GM12878 (cell line): Measurements from ENCODE around the gene DIAPH1. TPM values are rescaled to one million over a fixed set of nuclear protein-coding genes. Genes with fewer than 3 reads are reported as not detected.

Experiments used
- ATAC-seq: fragments of 200-7000 bp; cut with Tn5 transposase; 3 replicates; pipeline ENCODE4 v1.9.1; 2020; ENCODE audit warnings: mild to moderate bottlenecking, moderate library complexity
- BruUV-seq: library from RNA; stranded (reverse); fragments of 400-500 nt; replicated peaks from 2 replicates; lab custom pipeline; 2021; lab: Mats Ljungman, UMichigan
- CTCF ChIA-PET: fragments of 300-600 bp; sonication (Branson Sonifier 250); formaldehyde crosslinking; extraction: SDS; loops from one replicate; lab custom pipeline; 2021; ENCODE audit warnings: inconsistent platforms; lab: Yijun Ruan, JAX
- POLR2A ChIA-PET: fragments of 350-600 bp; formaldehyde crosslinking; extraction: SDS; loops from one replicate; lab custom pipeline; 2021; ENCODE audit warnings: inconsistent platforms; lab: Charles Lee
- RAD21 ChIA-PET: fragments of 300-600 bp; sonication (Branson Sonifier 250); formaldehyde crosslinking; loops from one replicate; lab custom pipeline; 2023; ENCODE audit warnings: antibody characterized with exemption; ENCODE audit not compliant: unreplicated experiment; lab: Charles Lee
- SMC1A ChIA-PET: fragments of 300-600 bp; sonication (Branson Sonifier 250); formaldehyde crosslinking; loops from one replicate; lab custom pipeline; 2023; ENCODE audit not compliant: unreplicated experiment, uncharacterized antibody; lab: Charles Lee
- DNase-seq: peaks from one replicate; pipeline ENCODE4 v3.0.0-alpha.2; 2011; ENCODE audit warnings: low read depth, low spot score
- FAIRE-seq: peaks from 3 replicates; lab custom pipeline; 2011; peaks lifted over from hg19 to GRCh38; lab: Jason Lieb, UNC
- H2AFZ ChIP-seq: 2 replicates; pipeline ENCODE4 v1.6.0; 2011; ENCODE audit warnings: low read depth, low read length, control low read depth; ENCODE audit not compliant: control insufficient read depth
- H3K27ac ChIP-seq: 2 replicates; pipeline ENCODE4 v1.5.1; 2011; ENCODE audit warnings: control low read depth; ENCODE audit not compliant: control insufficient read depth, insufficient read depth
- H3K27me3 ChIP-seq, 2 experiments: replicated peaks in 1 of 2; 2 replicates each; pipeline versions ENCODE4 v1.6.0 to v1.6.1; 2011; ENCODE audit warnings: low read length in 1 of 2; ENCODE audit not compliant: control insufficient read depth in 2 of 2, insufficient read depth in 2 of 2
- H3K36me3 ChIP-seq, 2 experiments: 2 replicates each; pipeline ENCODE4 v1.5.1; 2011; ENCODE audit warnings: low read length in 1 of 2; ENCODE audit not compliant: control insufficient read depth in 2 of 2, insufficient read depth in 2 of 2
- H3K4me1 ChIP-seq: 2 replicates; pipeline ENCODE4 v1.6.1; 2011; ENCODE audit warnings: mild to moderate bottlenecking, low read length, moderate library complexity, mixed read lengths; ENCODE audit not compliant: control insufficient read depth, insufficient read depth
- H3K4me2 ChIP-seq: 2 replicates; pipeline ENCODE4 v1.6.0; 2011; ENCODE audit warnings: control low read depth; ENCODE audit not compliant: control insufficient read depth, insufficient read depth
- H3K4me3 ChIP-seq: fragments of 200-600 bp; sonication (generic); 2 replicates; pipeline ENCODE4 v1.5.1; 2016
- H3K79me2 ChIP-seq: 2 replicates; pipeline ENCODE4 v1.6.0; 2011; ENCODE audit warnings: low read length; ENCODE audit not compliant: control insufficient read depth, insufficient read depth
- H3K9ac ChIP-seq: 2 replicates; pipeline ENCODE4 v1.8.0; 2011; ENCODE audit warnings: low read length, control low read depth, mixed read lengths; ENCODE audit not compliant: control insufficient read depth, insufficient read depth
- H3K9me3 ChIP-seq: replicated peaks from 3 replicates; pipeline ENCODE4 v1.5.1; 2011; ENCODE audit warnings: mild to moderate bottlenecking, low read length; ENCODE audit not compliant: control insufficient read depth, insufficient read depth
- H4K20me1 ChIP-seq: 2 replicates; pipeline ENCODE4 v1.6.0; 2011; ENCODE audit not compliant: control insufficient read depth, insufficient read depth
- BCL11A ChIP-seq: IDR thresholded peaks from 2 replicates; pipeline ENCODE4 v1.6.1; 2011; ENCODE audit warnings: low read depth, low read length
- CBX5 ChIP-seq: sonication (generic); IDR thresholded peaks from 2 replicates; pipeline ENCODE4 v1.6.1; 2016; ENCODE audit warnings: low read depth, moderate library complexity, mild to moderate bottlenecking, inconsistent platforms
- DPF2 ChIP-seq: fragments of 450-650 bp; IDR thresholded peaks from 2 replicates; pipeline ENCODE4 v1.6.1; 2017; ENCODE audit warnings: mild to moderate bottlenecking
- ETV6 ChIP-seq, 2 experiments: fragments of 450-650 bp in 1 of 2; IDR thresholded peaks in 1 of 2; conservative IDR thresholded peaks in 1 of 2; 2 replicates each; pipeline ENCODE4 v1.6.1; 2014; ENCODE audit warnings: antibody characterized with exemption in 1 of 2, borderline replicate concordance in 1 of 2, low read depth in 1 of 2, mild to moderate bottlenecking in 1 of 2, moderate library complexity in 1 of 2
- HDAC6 ChIP-seq: fragments of 200-600 bp; sonication (generic); IDR thresholded peaks from one replicate; pipeline ENCODE4 v1.8.0; 2017; ENCODE audit warnings: antibody characterized with exemption; ENCODE audit not compliant: unreplicated experiment
- JUNB ChIP-seq: IDR thresholded peaks from 2 replicates; pipeline ENCODE4 v1.6.1; 2016; ENCODE audit warnings: antibody characterized with exemption, mild to moderate bottlenecking
- KLF5 ChIP-seq: fragments of 450-650 bp; IDR thresholded peaks from 2 replicates; pipeline ENCODE4 v1.6.1; 2014; ENCODE audit warnings: mild to moderate bottlenecking; ENCODE audit not compliant: partially characterized antibody
- MEF2B ChIP-seq: fragments of 450-650 bp; IDR thresholded peaks from 2 replicates; pipeline ENCODE4 v1.6.1; 2018; ENCODE audit warnings: mild to moderate bottlenecking, moderate library complexity; ENCODE audit not compliant: partially characterized antibody, poor library complexity, severe bottlenecking
- NFIC ChIP-seq: IDR thresholded peaks from 2 replicates; pipeline ENCODE4 v1.6.1; 2012; ENCODE audit warnings: low read depth, mild to moderate bottlenecking, inconsistent platforms, low read length, moderate library complexity
- NR2F1 ChIP-seq: fragments of 450-650 bp; conservative IDR thresholded peaks from 2 replicates; pipeline ENCODE4 v1.6.1; 2017; ENCODE audit warnings: mild to moderate bottlenecking
- PAX8 ChIP-seq: fragments of 450-650 bp; IDR thresholded peaks from 2 replicates; pipeline ENCODE4 v1.6.1; 2017; ENCODE audit warnings: mild to moderate bottlenecking, moderate library complexity
- POLR2AphosphoS5 ChIP-seq: IDR thresholded peaks from 2 replicates; pipeline ENCODE4 v1.6.1; 2011; ENCODE audit warnings: mild to moderate bottlenecking, low read length, inconsistent platforms
- RAD21 ChIP-seq: IDR thresholded peaks from 2 replicates; pipeline ENCODE4 v1.6.1; 2011; ENCODE audit warnings: mild to moderate bottlenecking, low read depth, low read length, moderate library complexity; ENCODE audit not compliant: insufficient read depth
- RELA ChIP-seq: fragments of 450-650 bp; IDR thresholded peaks from 2 replicates; pipeline ENCODE4 v1.8.0; 2014; ENCODE audit warnings: borderline replicate concordance; ENCODE audit not compliant: partially characterized antibody
- SIX5 ChIP-seq: IDR thresholded peaks from 2 replicates; pipeline ENCODE4 v1.6.1; 2011; ENCODE audit warnings: mild to moderate bottlenecking, low read depth, low read length, moderate library complexity; ENCODE audit not compliant: severe bottlenecking
- SMC3 ChIP-seq: IDR thresholded peaks from 2 replicates; pipeline ENCODE4 v1.6.1; 2011; ENCODE audit warnings: low read length, improper control_type of control experiment, borderline replicate concordance
- YBX1 ChIP-seq: fragments of 450-650 bp; IDR thresholded peaks from 2 replicates; pipeline ENCODE4 v1.6.1; 2016; ENCODE audit warnings: antibody characterized with exemption
- WGBS: methylation state at CpG from one replicate; pipeline ENCODE4 v1.1.6; 2016; ENCODE audit warnings: low lambda C conversion rate; ENCODE audit not compliant: insufficient replicate concordance, insufficient coverage; ENCODE audit errors: missing lambda C conversion rate; 5-methylcytosine and 5-hydroxymethylcytosine counted together
- in situ Hi-C: fragments of 300-500 bp; cut with MboI; formaldehyde crosslinking; loops from 9 replicates; pipeline ENCODE4 v1.14.3; 2018; ENCODE audit warnings: mixed read lengths
- intact Hi-C: fragments of 100-400 bp; cut with micrococcal nuclease; formaldehyde crosslinking; loops from one replicate; pipeline ENCODE4 v1.14.2; 2022; ENCODE audit not compliant: unreplicated experiment
- polyA plus RNA-seq, 11 experiments: library from polyadenylated mRNA; depleted of rRNA in 4 of 11; unstranded in 6 of 11; stranded (reverse) in 5 of 11; fragments of >200 nt; fragmentation: Nextera tagmentation in 4 of 11; fragmentation: Illumina TruSeq in 1 of 11; extraction: Ambion mirVana in 4 of 11; extraction: Trizol in 1 of 11; gene quantifications; 1 replicate in 1 of 11; 2 replicates in 10 of 11; pipeline versions ENCODE4 v1.2.1 to v1.2.3, GENCODE V29; 2011 to 2016; ENCODE audit warnings: inconsistent platforms in 2 of 11, missing spikeins in 2 of 11, low read depth in 1 of 11
- total RNA-seq, 4 experiments: library from RNA; depleted of rRNA in 3 of 4; stranded (reverse); fragments of >200 nt in 3 of 4; fragmentation: Illumina TruSeq in 1 of 4; extraction: Trizol in 1 of 4; gene quantifications; 2 replicates each; pipeline versions ENCODE4 v1.2.1 to v1.2.3, GENCODE V29; 2013 to 2021
- TF ChIP-seq, protein P1 (sequence below): fragments of 450-650 bp; IDR thresholded peaks from 2 replicates; pipeline ENCODE4 v1.6.1; 2017; ENCODE audit warnings: low read depth, mild to moderate bottlenecking, moderate library complexity
- TF ChIP-seq, protein P2 (sequence below): IDR thresholded peaks from 2 replicates; pipeline ENCODE4 v1.6.1; 2011; ENCODE audit warnings: borderline replicate concordance, low read depth, mild to moderate bottlenecking, moderate library complexity, mixed read lengths, low read length; ENCODE audit not compliant: insufficient read depth; ENCODE audit errors: extremely low read length

Gene DIAPH1
- total and polyA plus RNA-seq, 10 of the 15 experiments (the other 5 are each of a cell fraction or from before 2014, with no cell fraction given), result 37.8 to 168 (median 59.0) TPM

DNA sequence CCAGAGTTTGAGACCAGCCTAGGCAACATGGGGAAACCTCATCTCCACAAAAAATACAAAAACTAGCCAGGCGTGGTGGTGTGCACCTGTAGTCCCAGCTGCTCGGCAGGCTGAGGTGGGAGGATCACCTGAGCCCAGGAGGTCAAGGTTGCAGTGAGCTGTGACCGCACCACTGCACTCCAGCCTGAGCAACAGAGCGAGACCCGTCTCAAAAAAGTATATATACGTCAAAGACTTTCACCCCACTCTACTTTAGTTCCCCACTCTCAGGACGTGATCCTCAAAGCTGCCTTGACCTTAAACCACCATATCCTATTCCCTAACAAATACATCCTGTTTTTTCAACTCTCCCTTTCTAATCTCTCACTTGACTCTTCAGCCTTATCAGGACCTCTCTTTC is 88.9 kb downstream of the DIAPH1 start (continued):
- TF ChIP-seq SIX5, result no peak
- TF ChIP-seq ETV6 (conservative IDR thresholded peaks at IDR 0.05 in 1 of 2, IDR thresholded peaks at IDR 0.05 in 1 of 2; ENCODE audit: borderline replicate concordance in 1 of 2, low read depth in 1 of 2), result no peak
- no peak for TF ChIP-seq KLF5
- TF ChIP-seq POLR2AphosphoS5, result no peak
- no peak for TF ChIP-seq YBX1
- no peak for TF ChIP-seq CBX5

DNA sequence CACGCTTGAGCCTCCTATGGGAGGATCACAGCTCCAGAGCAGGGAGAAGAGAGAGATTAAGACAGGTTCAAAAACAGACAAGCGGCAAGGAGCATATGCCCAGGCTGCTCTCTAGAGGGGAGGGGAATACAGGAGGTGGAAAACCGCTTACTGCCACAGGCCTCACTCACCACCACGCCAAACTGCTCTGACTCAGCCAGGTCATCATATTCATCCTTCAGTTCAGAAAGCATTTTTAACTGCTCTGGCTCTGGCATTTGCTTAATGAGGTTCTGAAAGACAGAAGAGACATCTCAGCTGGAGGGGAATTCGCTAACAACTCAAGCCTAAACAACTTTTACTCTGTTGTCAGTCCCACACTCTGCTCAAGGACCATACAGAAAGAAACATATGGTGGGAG is 89.8 kb downstream of the DIAPH1 start:
- H3K4me1 ChIP-seq, result peaks cover 38% of the 10 kb centered on the region
- RAD21 ChIA-PET, result interaction anchor here (1.3 to 6.1 kb wide), 8 partner anchors 18 to 116 kb away, joined by 3 to 54 read pairs (median 7); partner anchors contain the start of genes PCDHGA10, PCDHGA11, PCDHGA12 and PCDHGC3
- in situ Hi-C loops (loop anchor here (5.0 kb wide), 1 partner anchor 52 kb away; the partner anchor contains the start of gene PCDHGC3), intact Hi-C loops (loop anchor here (1.0 kb wide), 1 partner anchor 15 kb away; no protein-coding TSS in a partner anchor)
- no peaks in the 10 kb centered on the region for H3K79me2 ChIP-seq
- H3K27me3 ChIP-seq, result no peaks in the 10 kb centered on the region
- ATAC-seq, result peak; percentile 68
- POLR2A ChIA-PET, result interaction anchor here (1.2 to 1.4 kb wide), 2 partner anchors 15 to 22 kb away, joined by 3 to 7 read pairs; no protein-coding TSS in a partner anchor
- H3K4me3 ChIP-seq, result no peak overlapping the region
- peaks cover 11 to 39% of the 10 kb centered on the region in 2 experiments for H3K36me3 ChIP-seq
- H3K9ac ChIP-seq, result no peak overlapping the region
- no peak overlapping the region; the same call in 1 of the 2 replicates for H3K4me2 ChIP-seq
- no peaks in the 10 kb centered on the region for H4K20me1 ChIP-seq
- no peak for DNase-seq
- H3K27ac ChIP-seq, result peak overlapping the region; percentile 23; the same call in 1 of the 2 replicates
- H3K9me3 ChIP-seq, result no peaks in the 10 kb centered on the region
- CTCF ChIA-PET, result interaction anchor here (1.1 to 11.2 kb wide), 14 partner anchors 9 to 116 kb away, joined by 3 to 194 read pairs (median 15); partner anchors contain the start of genes PCDHGA10, PCDHGA11, PCDHGB7 and PCDHGC3
- WGBS, result 22% methylated on average over 5 of the region's 5 CpGs
- FAIRE-seq, result no peak
- SMC1A ChIA-PET, result interaction anchor here (0.8 to 13.7 kb wide), 11 partner anchors 9 to 209 kb away, joined by 3 to 176 read pairs (median 6); partner anchors contain the start of genes PCDHGA10, PCDHGA12, PCDHGB3 and PCDHGC3
- no TSS peak for BruUV-seq
- H2AFZ ChIP-seq, result no peak overlapping the region
- no peak for TF ChIP-seq SMC3
- TF ChIP-seq NFIC, result 0 out of 2 replicates have a peak, but pooled peaks have one; percentile 35
- TF ChIP-seq, protein P1, sequence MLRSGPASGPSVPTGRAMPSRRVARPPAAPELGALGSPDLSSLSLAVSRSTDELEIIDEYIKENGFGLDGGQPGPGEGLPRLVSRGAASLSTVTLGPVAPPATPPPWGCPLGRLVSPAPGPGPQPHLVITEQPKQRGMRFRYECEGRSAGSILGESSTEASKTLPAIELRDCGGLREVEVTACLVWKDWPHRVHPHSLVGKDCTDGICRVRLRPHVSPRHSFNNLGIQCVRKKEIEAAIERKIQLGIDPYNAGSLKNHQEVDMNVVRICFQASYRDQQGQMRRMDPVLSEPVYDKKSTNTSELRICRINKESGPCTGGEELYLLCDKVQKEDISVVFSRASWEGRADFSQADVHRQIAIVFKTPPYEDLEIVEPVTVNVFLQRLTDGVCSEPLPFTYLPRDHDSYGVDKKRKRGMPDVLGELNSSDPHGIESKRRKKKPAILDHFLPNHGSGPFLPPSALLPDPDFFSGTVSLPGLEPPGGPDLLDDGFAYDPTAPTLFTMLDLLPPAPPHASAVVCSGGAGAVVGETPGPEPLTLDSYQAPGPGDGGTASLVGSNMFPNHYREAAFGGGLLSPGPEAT, result no peak; the same call in 1 of the 2 replicates
- no peak for TF ChIP-seq DPF2
- no peak for TF ChIP-seq RAD21
- 0 out of 2 replicates have a peak, but pooled peaks have one; percentile 3 for TF ChIP-seq CBX5
- TF ChIP-seq HDAC6, result no peak
- peak; percentile 23; the same call in 1 of the 2 replicates for TF ChIP-seq JUNB
- TF ChIP-seq NR2F1, result no peak
- no peak for TF ChIP-seq MEF2B
- TF ChIP-seq RELA, result no peak
- TF ChIP-seq PAX8, result no peak
- TF ChIP-seq BCL11A, result peak; percentile 27; the same call in 1 of the 2 replicates
- TF ChIP-seq, protein P2, sequence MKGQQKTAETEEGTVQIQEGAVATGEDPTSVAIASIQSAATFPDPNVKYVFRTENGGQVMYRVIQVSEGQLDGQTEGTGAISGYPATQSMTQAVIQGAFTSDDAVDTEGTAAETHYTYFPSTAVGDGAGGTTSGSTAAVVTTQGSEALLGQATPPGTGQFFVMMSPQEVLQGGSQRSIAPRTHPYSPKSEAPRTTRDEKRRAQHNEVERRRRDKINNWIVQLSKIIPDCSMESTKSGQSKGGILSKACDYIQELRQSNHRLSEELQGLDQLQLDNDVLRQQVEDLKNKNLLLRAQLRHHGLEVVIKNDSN, result no peak
